ENCODE results near the gene PSMB11.

PSMB11 gene

GRCh38 chr14:23030936-23031335 lies 11.1 kb upstream of the PSMB11 start:
- Histone ChIP-seq H3K9ac (ENCODE audit: low read length in 2 of 2) (no peak overlapping the region), H3K9me3 (ENCODE audit: control insufficient read depth in 2 of 2, low read length in 2 of 2) (no peaks in the 10 kb centered on the region), H3K4me3 (ENCODE audit: low read length in 2 of 2) (no peak overlapping the region), H3K36me3 (ENCODE audit: control insufficient read depth in 2 of 2, insufficient read depth in 2 of 2, low read length in 2 of 2) (peaks cover 9 to 18% of the 10 kb centered on the region in 2 donors), H3K27me3 (ENCODE audit: control insufficient read depth in 1 of 2, insufficient read depth in 2 of 2, low read length in 2 of 2) (no peaks in the 10 kb centered on the region), H3K4me1 (ENCODE audit: control insufficient read depth, insufficient read depth, low read length) (peaks cover 11% of the 10 kb centered on the region), H3K27ac (ENCODE audit: low read length) (no peak overlapping the region)

GRCh38 chr14:23033251-23033727 lies 8.7 kb upstream of the PSMB11 start:
- H3K27me3 ChIP-seq (ENCODE audit: control insufficient read depth in 1 of 2, insufficient read depth in 2 of 2, low read length in 2 of 2): no peaks in the 10 kb centered on the region
- no peak overlapping the region for H3K27ac ChIP-seq (ENCODE audit: low read length)
- H3K9me3 ChIP-seq (ENCODE audit: control insufficient read depth in 2 of 2, low read length in 2 of 2): no peaks in the 10 kb centered on the region
- peaks cover 4 to 14% of the 10 kb centered on the region in 2 donors for H3K36me3 ChIP-seq (ENCODE audit: control insufficient read depth in 2 of 2, insufficient read depth in 2 of 2, low read length in 2 of 2)
- peak overlapping the region; percentile 92 to 97 for H3K4me3 ChIP-seq (ENCODE audit: low read length in 2 of 2)
- H3K9ac ChIP-seq (ENCODE audit: low read length in 2 of 2): peak overlapping the region in 1 of 2 donors; percentile 36
- H3K4me1 ChIP-seq (ENCODE audit: control insufficient read depth, insufficient read depth, low read length): peaks cover 11% of the 10 kb centered on the region

- Histone ChIP-seq H3K4me1 (ENCODE audit: control insufficient read depth, insufficient read depth, low read length) (peaks cover 11% of the 10 kb centered on the region), H3K36me3 (ENCODE audit: control insufficient read depth in 2 of 2, insufficient read depth in 2 of 2, low read length in 2 of 2) (peaks cover 4 to 11% of the 10 kb centered on the region in 2 donors), H3K27ac (ENCODE audit: low read length) (peak overlapping the region; percentile 96), H3K9me3 (ENCODE audit: control insufficient read depth in 2 of 2, low read length in 2 of 2) (no peaks in the 10 kb centered on the region), H3K4me3 (ENCODE audit: low read length in 2 of 2) (peak overlapping the region; percentile 92 to 97), H3K27me3 (ENCODE audit: control insufficient read depth in 1 of 2, insufficient read depth in 2 of 2, low read length in 2 of 2) (no peaks in the 10 kb centered on the region), H3K9ac (ENCODE audit: low read length in 2 of 2) (peak overlapping the region; percentile 97 to 98)
Observed at GRCh38 chr14:23033801-23034497, 8.1 kb upstream of the PSMB11 start.

- H3K4me1 ChIP-seq (ENCODE audit: control insufficient read depth, insufficient read depth, low read length): peaks cover 11% of the 10 kb centered on the region
- H3K4me3 ChIP-seq (ENCODE audit: low read length in 2 of 2): peak within 1 kb of the TSS; percentile 92 to 97
- H3K9ac ChIP-seq (ENCODE audit: low read length in 2 of 2): peak within 1 kb of the TSS; percentile 97 to 98
- peak within 1 kb of the TSS; percentile 96 for H3K27ac ChIP-seq (ENCODE audit: low read length)
- no peaks in the 10 kb centered on the region for H3K9me3 ChIP-seq (ENCODE audit: control insufficient read depth in 2 of 2, low read length in 2 of 2)
- no peaks in the 10 kb centered on the region for H3K27me3 ChIP-seq (ENCODE audit: control insufficient read depth in 1 of 2, insufficient read depth in 2 of 2, low read length in 2 of 2)
- peaks cover 4 to 10% of the 10 kb centered on the region in 2 donors for H3K36me3 ChIP-seq (ENCODE audit: control insufficient read depth in 2 of 2, insufficient read depth in 2 of 2, low read length in 2 of 2)
Observed at GRCh38 chr14:23034498-23035302, 7.3 kb upstream of the PSMB11 start, which contains the start of gene PSMB5. PSMB5 (minus strand) TSS chr14:23034900; CDS start chr14:23034881, 19 bp downstream.

- Histone ChIP-seq H3K9ac (ENCODE audit: low read length in 2 of 2) (peak overlapping the region; percentile 97 to 98), H3K4me1 (ENCODE audit: control insufficient read depth, insufficient read depth, low read length) (peaks cover 11% of the 10 kb centered on the region), H3K27ac (ENCODE audit: low read length) (peak overlapping the region; percentile 96), H3K27me3 (ENCODE audit: control insufficient read depth in 1 of 2, insufficient read depth in 2 of 2, low read length in 2 of 2) (no peaks in the 10 kb centered on the region), H3K36me3 (ENCODE audit: control insufficient read depth in 2 of 2, insufficient read depth in 2 of 2, low read length in 2 of 2) (peaks cover 4 to 10% of the 10 kb centered on the region in 2 donors), H3K4me3 (ENCODE audit: low read length in 2 of 2) (peak overlapping the region; percentile 92 to 97), H3K9me3 (ENCODE audit: control insufficient read depth in 2 of 2, low read length in 2 of 2) (no peaks in the 10 kb centered on the region)
Observed at GRCh38 chr14:23035303-23036144, 6.5 kb upstream of the PSMB11 start.

- Histone ChIP-seq H3K9me3 (ENCODE audit: control insufficient read depth in 2 of 2, low read length in 2 of 2) (no peaks in the 10 kb centered on the region), H3K9ac (ENCODE audit: low read length in 2 of 2) (no peak overlapping the region), H3K36me3 (ENCODE audit: control insufficient read depth in 2 of 2, insufficient read depth in 2 of 2, low read length in 2 of 2) (no peaks in the 10 kb centered on the region), H3K4me3 (ENCODE audit: low read length in 2 of 2) (no peak overlapping the region), H3K27me3 (ENCODE audit: control insufficient read depth in 1 of 2, insufficient read depth in 2 of 2, low read length in 2 of 2) (no peaks in the 10 kb centered on the region), H3K4me1 (ENCODE audit: control insufficient read depth, insufficient read depth, low read length) (no peaks in the 10 kb centered on the region), H3K27ac (ENCODE audit: low read length) (no peak overlapping the region)
Observed at GRCh38 chr14:23040100-23040499, 1.9 kb upstream of the PSMB11 start.

- Histone ChIP-seq H3K36me3 (ENCODE audit: control insufficient read depth in 2 of 2, insufficient read depth in 2 of 2, low read length in 2 of 2) (no peaks in the 10 kb centered on the region), H3K9ac (ENCODE audit: low read length in 2 of 2) (no peak overlapping the region), H3K4me3 (ENCODE audit: low read length in 2 of 2) (no peak overlapping the region), H3K27me3 (ENCODE audit: control insufficient read depth in 1 of 2, insufficient read depth in 2 of 2, low read length in 2 of 2) (no peaks in the 10 kb centered on the region), H3K4me1 (ENCODE audit: control insufficient read depth, insufficient read depth, low read length) (no peaks in the 10 kb centered on the region), H3K27ac (ENCODE audit: low read length) (no peak overlapping the region), H3K9me3 (ENCODE audit: control insufficient read depth in 2 of 2, low read length in 2 of 2) (no peaks in the 10 kb centered on the region)
Observed at GRCh38 chr14:23041729-23042128, 283 bp upstream of the PSMB11 start.

- H3K4me3 ChIP-seq (ENCODE audit: low read length in 2 of 2): no peak overlapping the region
- H3K9ac ChIP-seq (ENCODE audit: low read length in 2 of 2): no peak overlapping the region
Observed at GRCh38 chr14:23043145-23043544, 1.1 kb downstream of the PSMB11 start.

GRCh38 chr14:23043754-23044153 lies 1.7 kb downstream of the PSMB11 start:
- Histone ChIP-seq H3K9me3 (ENCODE audit: control insufficient read depth in 2 of 2, low read length in 2 of 2) (no peaks in the 10 kb centered on the region), H3K36me3 (ENCODE audit: control insufficient read depth in 2 of 2, insufficient read depth in 2 of 2, low read length in 2 of 2) (no peaks in the 10 kb centered on the region), H3K9ac (ENCODE audit: low read length in 2 of 2) (no peak overlapping the region), H3K4me1 (ENCODE audit: control insufficient read depth, insufficient read depth, low read length) (no peaks in the 10 kb centered on the region), H3K27me3 (ENCODE audit: control insufficient read depth in 1 of 2, insufficient read depth in 2 of 2, low read length in 2 of 2) (no peaks in the 10 kb centered on the region), H3K4me3 (ENCODE audit: low read length in 2 of 2) (no peak overlapping the region), H3K27ac (ENCODE audit: low read length) (no peak overlapping the region)

More at GRCh38 chr14:23043145-23043544, 1.1 kb downstream of the PSMB11 start:
- Histone ChIP-seq H3K36me3 (ENCODE audit: control insufficient read depth in 2 of 2, insufficient read depth in 2 of 2, low read length in 2 of 2) (no peaks in the 10 kb centered on the region), H3K27me3 (ENCODE audit: control insufficient read depth in 1 of 2, insufficient read depth in 2 of 2, low read length in 2 of 2) (no peaks in the 10 kb centered on the region), H3K9me3 (ENCODE audit: control insufficient read depth in 2 of 2, low read length in 2 of 2) (no peaks in the 10 kb centered on the region), H3K4me1 (ENCODE audit: control insufficient read depth, insufficient read depth, low read length) (no peaks in the 10 kb centered on the region), H3K27ac (ENCODE audit: low read length) (no peak overlapping the region)

- Histone ChIP-seq H3K9me3 (ENCODE audit: control insufficient read depth in 2 of 2, low read length in 2 of 2) (no peaks in the 10 kb centered on the region), H3K9ac (ENCODE audit: low read length in 2 of 2) (no peak overlapping the region), H3K4me3 (ENCODE audit: low read length in 2 of 2) (no peak overlapping the region), H3K36me3 (ENCODE audit: control insufficient read depth in 2 of 2, insufficient read depth in 2 of 2, low read length in 2 of 2) (no peaks in the 10 kb centered on the region), H3K4me1 (ENCODE audit: control insufficient read depth, insufficient read depth, low read length) (no peaks in the 10 kb centered on the region), H3K27ac (ENCODE audit: low read length) (no peak overlapping the region), H3K27me3 (ENCODE audit: control insufficient read depth in 1 of 2, insufficient read depth in 2 of 2, low read length in 2 of 2) (no peaks in the 10 kb centered on the region)
Observed at GRCh38 chr14:23044840-23045239, 2.8 kb downstream of the PSMB11 start.
